SK-N-SH treated with all-trans-retinoic acid at 6 μM for 48 hours (cell line): ENCODE data around the gene CBX7.

Source experiments
- ARNTL ChIP-seq: fragments of 450-650 bp; formaldehyde crosslinking; IDR thresholded peaks from 2 replicates; pipeline ENCODE4 v1.5.0; 2020; ENCODE audit warnings: low read depth, mild to moderate bottlenecking, moderate library complexity, borderline replicate concordance
- ESRRG ChIP-seq: fragments of 250-450 bp; sonication (Bioruptor Pico); IDR thresholded peaks from 2 replicates; pipeline ENCODE4 v1.6.1; 2021; ENCODE audit warnings: mild to moderate bottlenecking
- RARB ChIP-seq: fragments of 250-450 bp; sonication (Bioruptor Pico); IDR thresholded peaks from 2 replicates; pipeline ENCODE4 v1.8.0; 2021; ENCODE audit warnings: mild to moderate bottlenecking, moderate library complexity
- TOX ChIP-seq: fragments of 250-450 bp; sonication (Bioruptor Pico); IDR thresholded peaks from 2 replicates; pipeline ENCODE4 v1.8.0; 2021; ENCODE audit warnings: mild to moderate bottlenecking, moderate library complexity, borderline replicate concordance
- TF ChIP-seq, protein P1 (sequence below): fragments of 250-450 bp; sonication (Bioruptor Pico); IDR thresholded peaks from 2 replicates; pipeline ENCODE4 v1.8.0; 2020; ENCODE audit warnings: mild to moderate bottlenecking, moderate library complexity, borderline replicate concordance
- TF ChIP-seq, protein P2 (sequence below): fragments of 250-450 bp; sonication (Bioruptor Pico); IDR thresholded peaks from 2 replicates; pipeline ENCODE4 v1.5.0; 2020; ENCODE audit warnings: mild to moderate bottlenecking, moderate library complexity

DNA sequence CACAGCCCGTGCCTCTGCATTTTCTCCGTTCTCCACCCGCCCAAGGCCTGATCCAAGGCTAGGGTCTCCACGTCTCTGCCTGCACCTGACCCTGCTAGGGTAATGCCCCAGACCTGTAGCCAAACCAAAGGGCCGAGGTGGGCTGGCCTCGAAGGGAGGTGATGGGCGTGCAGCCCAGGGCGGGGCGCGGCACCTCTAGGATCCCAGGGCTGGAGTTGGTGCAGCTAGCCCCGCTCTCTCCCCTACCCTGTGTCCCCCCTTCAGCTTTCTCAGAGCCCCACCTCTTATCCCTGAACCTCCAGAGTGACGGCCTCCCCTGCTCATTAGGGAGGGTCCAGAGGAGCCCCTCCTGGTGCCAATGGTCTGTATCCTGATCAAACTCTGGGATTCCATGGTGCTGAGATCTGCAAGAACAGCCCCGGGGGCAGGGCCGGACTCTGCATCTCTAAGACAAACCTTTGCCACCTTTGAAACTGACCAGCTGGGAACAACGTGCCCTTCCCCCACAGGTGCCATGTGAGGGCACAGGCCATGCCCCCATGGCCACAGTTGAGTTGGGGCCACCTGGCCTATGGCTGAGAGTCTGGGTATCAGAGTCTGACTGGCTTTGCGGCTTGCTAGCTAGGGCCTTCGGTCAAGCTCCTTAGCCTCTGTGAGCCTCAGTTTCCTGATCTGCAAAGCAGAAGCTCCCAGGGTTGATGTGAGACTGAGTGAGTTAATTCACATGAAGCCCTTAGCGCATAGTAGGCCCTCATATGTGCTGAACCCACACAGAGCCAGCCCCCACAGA, 23.1 kb upstream of the CBX7 start:
- TF ChIP-seq, protein P1, sequence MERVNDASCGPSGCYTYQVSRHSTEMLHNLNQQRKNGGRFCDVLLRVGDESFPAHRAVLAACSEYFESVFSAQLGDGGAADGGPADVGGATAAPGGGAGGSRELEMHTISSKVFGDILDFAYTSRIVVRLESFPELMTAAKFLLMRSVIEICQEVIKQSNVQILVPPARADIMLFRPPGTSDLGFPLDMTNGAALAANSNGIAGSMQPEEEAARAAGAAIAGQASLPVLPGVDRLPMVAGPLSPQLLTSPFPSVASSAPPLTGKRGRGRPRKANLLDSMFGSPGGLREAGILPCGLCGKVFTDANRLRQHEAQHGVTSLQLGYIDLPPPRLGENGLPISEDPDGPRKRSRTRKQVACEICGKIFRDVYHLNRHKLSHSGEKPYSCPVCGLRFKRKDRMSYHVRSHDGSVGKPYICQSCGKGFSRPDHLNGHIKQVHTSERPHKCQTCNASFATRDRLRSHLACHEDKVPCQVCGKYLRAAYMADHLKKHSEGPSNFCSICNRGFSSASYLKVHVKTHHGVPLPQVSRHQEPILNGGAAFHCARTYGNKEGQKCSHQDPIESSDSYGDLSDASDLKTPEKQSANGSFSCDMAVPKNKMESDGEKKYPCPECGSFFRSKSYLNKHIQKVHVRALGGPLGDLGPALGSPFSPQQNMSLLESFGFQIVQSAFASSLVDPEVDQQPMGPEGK (CRISPR knock-in tag), result no peak
- no peak for TF ChIP-seq ARNTL (CRISPR knock-in tag)
- no peak for TF ChIP-seq RARB (CRISPR knock-in tag)
- TF ChIP-seq TOX (CRISPR knock-in tag), result no peak
- no peak for TF ChIP-seq ESRRG (CRISPR knock-in tag)
- TF ChIP-seq, protein P2, sequence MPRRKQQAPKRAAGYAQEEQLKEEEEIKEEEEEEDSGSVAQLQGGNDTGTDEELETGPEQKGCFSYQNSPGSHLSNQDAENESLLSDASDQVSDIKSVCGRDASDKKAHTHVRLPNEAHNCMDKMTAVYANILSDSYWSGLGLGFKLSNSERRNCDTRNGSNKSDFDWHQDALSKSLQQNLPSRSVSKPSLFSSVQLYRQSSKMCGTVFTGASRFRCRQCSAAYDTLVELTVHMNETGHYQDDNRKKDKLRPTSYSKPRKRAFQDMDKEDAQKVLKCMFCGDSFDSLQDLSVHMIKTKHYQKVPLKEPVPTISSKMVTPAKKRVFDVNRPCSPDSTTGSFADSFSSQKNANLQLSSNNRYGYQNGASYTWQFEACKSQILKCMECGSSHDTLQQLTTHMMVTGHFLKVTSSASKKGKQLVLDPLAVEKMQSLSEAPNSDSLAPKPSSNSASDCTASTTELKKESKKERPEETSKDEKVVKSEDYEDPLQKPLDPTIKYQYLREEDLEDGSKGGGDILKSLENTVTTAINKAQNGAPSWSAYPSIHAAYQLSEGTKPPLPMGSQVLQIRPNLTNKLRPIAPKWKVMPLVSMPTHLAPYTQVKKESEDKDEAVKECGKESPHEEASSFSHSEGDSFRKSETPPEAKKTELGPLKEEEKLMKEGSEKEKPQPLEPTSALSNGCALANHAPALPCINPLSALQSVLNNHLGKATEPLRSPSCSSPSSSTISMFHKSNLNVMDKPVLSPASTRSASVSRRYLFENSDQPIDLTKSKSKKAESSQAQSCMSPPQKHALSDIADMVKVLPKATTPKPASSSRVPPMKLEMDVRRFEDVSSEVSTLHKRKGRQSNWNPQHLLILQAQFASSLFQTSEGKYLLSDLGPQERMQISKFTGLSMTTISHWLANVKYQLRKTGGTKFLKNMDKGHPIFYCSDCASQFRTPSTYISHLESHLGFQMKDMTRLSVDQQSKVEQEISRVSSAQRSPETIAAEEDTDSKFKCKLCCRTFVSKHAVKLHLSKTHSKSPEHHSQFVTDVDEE (CRISPR knock-in tag), result no peak
